Natural killer cell (primary cell): ENCODE data around the gene SCD5. TPM values are rescaled to one million over a fixed set of nuclear protein-coding genes. Genes with fewer than 3 reads are reported as not detected.

Source experiments
- ATAC-seq, 3 donors: fragments of 150-1000 bp in 2 of 3; fragments of 200-7000 bp in 1 of 3; cut with Tn5 transposase; 1 replicate in 1 of 3; 2 replicates in 2 of 3; pipeline ENCODE4 v1.10.0; 2021; ENCODE audit warnings: mild to moderate bottlenecking in 2 of 3, moderate library complexity in 2 of 3
- DNase-seq, 2 donors: peaks; one replicate each; pipeline versions ENCODE4 v3.0.0 to v3.0.0-alpha.2; 2013 to 2021; ENCODE audit warnings: mixed read lengths in 1 of 2
- H3K27ac ChIP-seq: one replicate; pipeline ENCODE4 v1.5.1; 2013; ENCODE audit warnings: mild to moderate bottlenecking, low read length
- H3K27me3 ChIP-seq: one replicate; pipeline ENCODE4 v1.6.1; 2013; ENCODE audit warnings: low read length; ENCODE audit not compliant: control insufficient read depth, insufficient read depth
- H3K36me3 ChIP-seq: one replicate; pipeline ENCODE4 v1.6.1; 2013; ENCODE audit warnings: low read length; ENCODE audit not compliant: control insufficient read depth, insufficient read depth
- H3K4me1 ChIP-seq: one replicate; pipeline ENCODE4 v1.6.1; 2013; ENCODE audit warnings: low read length; ENCODE audit not compliant: control insufficient read depth, insufficient read depth
- H3K4me3 ChIP-seq: one replicate; pipeline ENCODE4 v1.5.1; 2013; ENCODE audit warnings: low read length
- H3K9me3 ChIP-seq: one replicate; pipeline ENCODE4 v1.6.1; 2013; ENCODE audit warnings: low read length; ENCODE audit not compliant: control insufficient read depth, insufficient read depth
- H3K27ac Mint-ChIP-seq, 2 donors: one replicate each; pipeline ENCODE4 v1.8.0; 2022; ENCODE audit warnings: mild to moderate bottlenecking in 2 of 2, mixed read lengths in 2 of 2, moderate library complexity in 1 of 2
- H3K27me3 Mint-ChIP-seq, 2 donors: one replicate each; pipeline ENCODE4 v1.8.0; 2022; ENCODE audit warnings: low read depth in 2 of 2, mixed read lengths in 2 of 2
- H3K36me3 Mint-ChIP-seq: one replicate; pipeline ENCODE4 v1.8.0; 2022; ENCODE audit warnings: mixed read lengths
- H3K4me1 Mint-ChIP-seq, 2 donors: one replicate each; pipeline ENCODE4 v1.8.0; 2022; ENCODE audit warnings: mixed read lengths in 2 of 2
- H3K4me3 Mint-ChIP-seq: one replicate; pipeline ENCODE4 v1.8.0; 2022; ENCODE audit warnings: mild to moderate bottlenecking, moderate library complexity, mixed read lengths
- H3K9me3 Mint-ChIP-seq, 2 donors: one replicate each; pipeline ENCODE4 v1.8.0; 2022; ENCODE audit warnings: mixed read lengths in 2 of 2
- WGBS: methylation state at CpG from one replicate; pipeline ENCODE4 v1.1.7; 2013; ENCODE audit warnings: missing lambda C conversion rate; ENCODE audit not compliant: insufficient coverage; 5-methylcytosine and 5-hydroxymethylcytosine counted together
- intact Hi-C: fragments of 100-400 bp; cut with micrococcal nuclease; formaldehyde crosslinking; loops from one replicate; pipeline ENCODE4 v1.14.2; 2022
- total RNA-seq, 4 donors: library from RNA; stranded (reverse); fragments of 120-200 nt in 1 of 4; gene quantifications; one replicate each; pipeline versions ENCODE4 v1.2.3 to v1.2.4, GENCODE V29; 2013 to 2022
- TF ChIP-seq, protein P1 (sequence below): fragments of 200-600 bp; IDR thresholded peaks from one replicate; pipeline ENCODE4 v1.8.0; 2022; ENCODE audit warnings: antibody characterized with exemption

The SCD5 gene
- total RNA-seq, 3 donors from 2014 or later (not counting 1 experiment from before 2014, with no cell fraction given), result 8.9 to 11.6 (median 9.0) TPM

DNA sequence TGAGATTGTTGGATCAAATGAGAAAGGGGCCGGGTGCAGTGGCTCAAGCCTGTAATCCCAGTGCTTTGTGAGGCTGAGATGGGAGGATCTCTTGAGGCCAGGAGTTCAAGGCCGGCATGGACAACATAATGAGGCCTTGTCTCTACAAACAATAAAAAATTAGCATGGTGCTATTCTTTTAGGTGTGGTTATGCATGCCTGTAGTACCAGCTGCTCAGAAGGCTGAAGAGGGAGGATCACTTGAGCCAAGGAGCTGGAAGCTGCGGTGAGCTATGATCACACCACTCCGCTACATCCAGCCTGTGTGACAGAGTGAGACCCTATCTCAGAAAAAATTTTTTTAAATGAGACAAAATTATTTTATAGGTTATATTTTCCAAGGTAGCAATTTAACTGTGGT is 187.1 kb downstream of the SCD5 start:
- WGBS, result 83% methylated on average over 3 of the region's 4 CpGs
- no peaks in the 10 kb centered on the region for H3K4me1 Mint-ChIP-seq
- no peak overlapping the region for H3K4me3 ChIP-seq
- peaks cover 0 to 2% of the 10 kb centered on the region in 2 donors for H3K27me3 Mint-ChIP-seq
- no peaks in the 10 kb centered on the region for H3K36me3 Mint-ChIP-seq
- no peak overlapping the region for H3K27ac ChIP-seq
- no peaks in the 10 kb centered on the region for H3K9me3 ChIP-seq
- H3K27me3 ChIP-seq, result no peaks in the 10 kb centered on the region
- no peak overlapping the region for H3K27ac Mint-ChIP-seq
- H3K36me3 ChIP-seq, result no peaks in the 10 kb centered on the region
- intact Hi-C loops, result no loop called here
- TF ChIP-seq, protein P1, sequence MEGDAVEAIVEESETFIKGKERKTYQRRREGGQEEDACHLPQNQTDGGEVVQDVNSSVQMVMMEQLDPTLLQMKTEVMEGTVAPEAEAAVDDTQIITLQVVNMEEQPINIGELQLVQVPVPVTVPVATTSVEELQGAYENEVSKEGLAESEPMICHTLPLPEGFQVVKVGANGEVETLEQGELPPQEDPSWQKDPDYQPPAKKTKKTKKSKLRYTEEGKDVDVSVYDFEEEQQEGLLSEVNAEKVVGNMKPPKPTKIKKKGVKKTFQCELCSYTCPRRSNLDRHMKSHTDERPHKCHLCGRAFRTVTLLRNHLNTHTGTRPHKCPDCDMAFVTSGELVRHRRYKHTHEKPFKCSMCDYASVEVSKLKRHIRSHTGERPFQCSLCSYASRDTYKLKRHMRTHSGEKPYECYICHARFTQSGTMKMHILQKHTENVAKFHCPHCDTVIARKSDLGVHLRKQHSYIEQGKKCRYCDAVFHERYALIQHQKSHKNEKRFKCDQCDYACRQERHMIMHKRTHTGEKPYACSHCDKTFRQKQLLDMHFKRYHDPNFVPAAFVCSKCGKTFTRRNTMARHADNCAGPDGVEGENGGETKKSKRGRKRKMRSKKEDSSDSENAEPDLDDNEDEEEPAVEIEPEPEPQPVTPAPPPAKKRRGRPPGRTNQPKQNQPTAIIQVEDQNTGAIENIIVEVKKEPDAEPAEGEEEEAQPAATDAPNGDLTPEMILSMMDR, result no peak
- no peaks in the 10 kb centered on the region for H3K9me3 Mint-ChIP-seq
- no peaks in the 10 kb centered on the region for H3K4me1 ChIP-seq
- H3K4me3 Mint-ChIP-seq, result no peak overlapping the region
- no peak for DNase-seq
- no peak for ATAC-seq

GRCh38 chr4:82610041-82610440 is 188.6 kb downstream of the SCD5 start:
- Mint-ChIP-seq H3K27me3 (no peaks in the 10 kb centered on the region), H3K9me3 (no peaks in the 10 kb centered on the region), H3K4me1 (no peaks in the 10 kb centered on the region), H3K4me3 (no peak overlapping the region), H3K27ac (no peak overlapping the region), H3K36me3 (no peaks in the 10 kb centered on the region)
- 100% methylated on average over 1 of the region's 2 CpGs for WGBS
- Histone ChIP-seq H3K36me3 (no peaks in the 10 kb centered on the region), H3K27ac (no peak overlapping the region), H3K27me3 (no peaks in the 10 kb centered on the region), H3K4me3 (no peak overlapping the region), H3K9me3 (no peaks in the 10 kb centered on the region), H3K4me1 (no peaks in the 10 kb centered on the region)
- no peak for ATAC-seq
- intact Hi-C loops, result no loop called here
- no peak for DNase-seq
- TF ChIP-seq, protein P1, result no peak

- no peaks in the 10 kb centered on the region for H3K9me3 Mint-ChIP-seq
- no peak for ATAC-seq
- H3K4me3 ChIP-seq, result no peak overlapping the region
- H3K27ac Mint-ChIP-seq, result no peak overlapping the region
- H3K27ac ChIP-seq, result no peak overlapping the region
- 96% methylated on average over 7 of the region's 7 CpGs for WGBS
- TF ChIP-seq, protein P1, result no peak
- no peak overlapping the region for H3K4me3 Mint-ChIP-seq
- H3K9me3 ChIP-seq, result no peaks in the 10 kb centered on the region
- intact Hi-C loops, result no loop called here
- H3K4me1 ChIP-seq, result no peaks in the 10 kb centered on the region
- no peaks in the 10 kb centered on the region for H3K4me1 Mint-ChIP-seq
- H3K27me3 ChIP-seq, result no peaks in the 10 kb centered on the region
- no peaks in the 10 kb centered on the region for H3K36me3 ChIP-seq
- no peaks in the 10 kb centered on the region for H3K27me3 Mint-ChIP-seq
- no peak for DNase-seq
- H3K36me3 Mint-ChIP-seq, result no peaks in the 10 kb centered on the region
Measured at GRCh38 chr4:82606622-82607021, 192.0 kb downstream of the SCD5 start.

GRCh38 chr4:82604522-82604921 is 194.1 kb downstream of the SCD5 start:
- no peaks in the 10 kb centered on the region for H3K36me3 ChIP-seq
- ATAC-seq (no peak), DNase-seq (no peak)
- Mint-ChIP-seq H3K36me3 (no peaks in the 10 kb centered on the region), H3K27ac (no peak overlapping the region), H3K4me1 (no peaks in the 10 kb centered on the region), H3K4me3 (no peak overlapping the region), H3K9me3 (no peaks in the 10 kb centered on the region), H3K27me3 (no peaks in the 10 kb centered on the region)
- H3K27ac ChIP-seq, result no peak overlapping the region
- H3K27me3 ChIP-seq, result no peaks in the 10 kb centered on the region
- H3K4me1 ChIP-seq, result no peaks in the 10 kb centered on the region
- TF ChIP-seq, protein P1, result no peak
- intact Hi-C loops, result no loop called here
- H3K9me3 ChIP-seq, result no peaks in the 10 kb centered on the region
- WGBS, result 100% methylated on average over 1 of the region's 1 CpG
- H3K4me3 ChIP-seq, result no peak overlapping the region
